ENCODE measurements around the gene TUBB4A. TPM values are rescaled to one million over a fixed set of nuclear protein-coding genes. Genes with fewer than 3 reads are reported as not detected.
"Not testable (repeated sequence)": the region's sequence is repeated elsewhere in the genome, so short reads cannot be mapped to it uniquely, and the experiment has no call there.

The TUBB4A gene
- polyA plus RNA-seq, 3 donors: 35.2 to 37.0 (median 36.7) TPM

DNA sequence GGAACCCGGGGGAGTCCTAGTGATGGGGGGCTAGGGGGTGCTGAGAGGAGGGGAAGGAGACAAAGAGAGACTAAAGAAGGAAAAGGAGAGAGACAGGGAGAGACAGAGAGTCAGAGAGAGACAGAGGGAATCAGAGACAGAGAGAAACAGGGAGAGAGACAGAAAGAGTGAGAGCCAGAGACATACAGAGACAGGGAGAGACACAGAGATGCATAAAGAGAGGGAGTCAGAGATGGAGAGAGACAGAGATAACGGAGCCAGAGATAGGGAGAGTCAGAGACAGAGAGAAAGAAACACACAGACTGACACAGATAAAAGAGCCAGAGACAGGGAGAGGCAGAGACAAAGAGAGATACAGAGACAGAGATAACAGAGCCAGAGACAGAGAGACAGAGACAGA is 27.2 kb upstream of the TUBB4A start:
- no peak for DNase-seq

DNA sequence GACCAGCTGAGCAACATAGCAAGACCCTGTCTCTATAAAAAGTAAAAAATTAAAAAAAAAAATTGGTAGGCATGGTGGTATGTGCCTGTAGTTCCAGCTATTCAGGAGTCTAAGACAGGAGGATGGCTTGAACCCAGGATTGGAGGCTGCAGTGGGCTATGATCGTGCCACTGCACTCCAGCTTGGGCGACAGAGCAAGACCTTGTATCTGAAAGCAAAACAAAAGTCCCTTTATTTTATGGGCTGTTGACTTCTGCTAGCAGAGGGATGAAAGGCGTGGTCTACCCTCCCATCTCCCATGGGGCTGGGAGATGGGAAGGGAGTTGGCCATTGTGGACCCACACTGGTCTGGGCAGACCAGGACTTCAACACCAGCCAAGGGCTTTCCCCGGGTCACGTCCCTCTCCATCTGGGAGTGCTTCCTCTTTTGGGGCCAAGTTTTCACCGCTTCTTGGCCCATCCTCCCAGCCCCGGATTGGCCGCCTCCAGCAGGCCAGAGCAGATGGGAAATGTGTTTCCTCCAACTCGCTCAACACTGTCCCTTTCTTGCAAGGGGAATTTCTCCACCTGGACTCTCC is 26.5 kb upstream of the TUBB4A start:
- no peak for DNase-seq

DNA sequence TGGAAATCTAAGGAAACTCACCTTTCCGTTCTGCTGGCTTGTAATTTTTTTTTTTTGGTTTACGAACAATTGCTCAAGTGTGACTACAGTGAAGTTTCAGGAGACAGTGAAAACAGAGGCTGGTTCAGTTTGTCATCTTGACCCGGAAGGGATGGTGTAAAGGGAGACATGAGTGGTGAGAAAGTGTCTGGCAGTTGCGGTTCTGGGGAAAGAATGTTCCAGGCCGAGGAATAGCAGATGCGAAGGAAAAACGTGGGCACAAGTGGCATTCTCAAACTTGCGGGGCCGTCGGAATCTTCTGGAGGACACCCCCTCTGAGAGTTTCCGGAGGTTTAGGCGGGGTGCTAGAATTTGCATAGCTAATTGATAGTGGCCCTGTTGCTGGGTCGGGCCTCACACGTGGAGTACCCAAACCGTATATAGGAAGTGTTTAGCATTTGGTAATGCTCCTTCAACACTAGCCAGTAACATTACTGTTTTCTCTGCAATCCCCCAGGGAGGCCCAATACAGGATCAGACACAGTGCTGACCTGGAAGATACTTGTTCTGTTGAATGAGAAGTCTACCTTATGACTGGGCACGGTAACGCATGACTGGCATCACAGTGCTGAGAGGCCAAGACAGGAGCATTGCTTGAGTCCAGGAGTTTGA is 25.9 kb upstream of the TUBB4A start:
- no peak for DNase-seq

DNA sequence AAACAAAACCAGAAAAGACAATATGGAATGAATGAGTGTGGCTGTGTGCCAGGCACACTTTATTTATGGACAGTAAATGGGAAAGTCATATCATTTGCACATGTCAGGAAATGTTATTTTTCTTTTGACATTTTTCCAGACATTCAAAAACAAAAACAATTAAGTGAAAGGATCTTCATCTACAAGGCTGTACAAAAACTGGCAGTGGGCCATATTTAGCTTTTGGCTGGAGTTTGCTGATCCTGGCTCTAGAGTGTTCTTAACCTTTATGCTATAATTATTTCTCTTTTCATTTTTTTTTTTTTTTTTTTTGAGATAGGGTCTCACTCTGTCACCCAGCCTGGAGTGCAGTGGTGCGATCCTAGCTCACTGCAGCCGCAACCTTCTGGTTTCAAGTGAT is 22.2 kb upstream of the TUBB4A start:
- no peak for DNase-seq

DNA sequence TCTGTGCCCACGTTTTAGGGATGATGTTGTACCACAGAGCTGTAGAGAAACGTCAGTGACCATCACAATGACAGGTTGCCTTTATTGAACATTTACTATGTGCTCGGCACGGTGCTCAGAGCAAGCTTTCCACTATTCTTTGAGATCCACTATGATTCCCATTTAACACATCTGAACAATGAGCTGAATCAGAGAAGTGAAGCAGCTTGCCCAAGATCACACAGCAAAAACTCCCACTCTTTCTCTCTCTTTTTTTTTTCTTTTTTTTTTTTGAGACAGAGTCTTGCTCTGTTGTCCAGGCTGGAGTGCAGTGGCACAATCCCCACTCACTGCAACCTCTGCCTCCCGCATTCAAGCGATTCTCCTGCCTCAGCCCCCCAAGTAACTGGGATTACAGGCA is 20.6 kb upstream of the TUBB4A start:
- DNase-seq: no peak

DNA sequence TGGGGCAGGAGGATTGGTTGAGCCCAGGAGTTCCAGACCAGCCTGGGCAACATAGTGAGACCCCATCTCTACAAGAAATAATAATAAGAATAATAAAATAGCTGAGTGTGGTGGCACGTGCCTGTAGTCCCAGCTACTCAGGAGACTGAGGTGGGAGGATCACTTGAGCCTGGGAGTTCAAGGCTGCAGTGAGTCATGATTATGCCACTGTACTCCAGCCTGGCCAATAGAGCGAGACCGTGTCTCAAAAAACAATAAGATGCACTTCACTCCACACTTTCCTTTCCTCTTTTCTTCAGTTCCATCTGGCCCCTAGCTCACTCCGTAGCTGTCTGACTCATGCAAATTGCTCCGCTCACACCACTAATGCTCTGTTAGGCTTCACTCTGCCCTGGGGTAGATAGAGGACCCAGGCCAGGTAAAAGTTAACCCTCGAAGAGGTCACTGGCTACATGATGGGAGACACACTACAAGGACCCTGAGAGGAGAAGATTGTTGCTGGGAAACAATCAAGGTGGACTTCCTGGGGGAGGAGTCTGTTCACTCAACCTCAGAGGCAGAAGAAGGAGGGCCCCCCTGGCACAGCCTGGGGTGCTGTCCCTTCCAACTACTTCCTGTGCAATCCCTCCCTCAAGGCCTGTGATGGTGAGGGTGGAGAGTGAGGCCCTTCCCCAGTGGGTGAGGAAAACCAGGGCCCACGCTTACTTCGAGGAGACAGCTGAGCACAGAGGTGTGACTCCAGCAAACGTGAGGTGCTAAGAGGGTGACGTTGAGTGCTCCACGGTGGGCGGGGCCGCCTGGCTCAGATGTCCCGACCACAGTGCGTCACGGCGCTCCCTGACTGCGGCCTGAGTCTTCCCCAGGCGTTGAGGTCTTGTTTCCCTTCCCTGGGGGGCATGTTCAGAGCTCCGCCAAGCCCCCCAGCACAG is 19.9 kb upstream of the TUBB4A start:
- no peak for DNase-seq

DNA sequence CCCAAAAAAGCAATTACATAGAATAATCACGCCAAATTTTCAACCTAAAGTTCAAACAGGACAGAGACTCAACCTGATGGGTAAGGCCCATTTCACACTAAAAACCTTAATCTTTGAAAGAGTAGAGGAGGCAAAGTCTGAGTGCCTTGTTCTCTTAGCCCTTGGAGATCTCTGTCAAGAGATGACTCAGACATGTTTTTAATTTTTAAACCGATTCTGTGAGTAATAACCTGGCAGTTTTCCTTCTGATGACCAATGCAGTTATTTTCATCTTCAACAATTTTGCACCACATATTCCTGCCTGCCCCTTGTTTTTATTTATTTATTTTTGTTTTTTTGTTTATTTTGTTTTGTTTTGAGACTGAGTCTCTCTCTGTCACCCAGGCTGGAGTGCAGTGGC is 17.2 kb upstream of the TUBB4A start:
- DNase-seq: no peak

DNA sequence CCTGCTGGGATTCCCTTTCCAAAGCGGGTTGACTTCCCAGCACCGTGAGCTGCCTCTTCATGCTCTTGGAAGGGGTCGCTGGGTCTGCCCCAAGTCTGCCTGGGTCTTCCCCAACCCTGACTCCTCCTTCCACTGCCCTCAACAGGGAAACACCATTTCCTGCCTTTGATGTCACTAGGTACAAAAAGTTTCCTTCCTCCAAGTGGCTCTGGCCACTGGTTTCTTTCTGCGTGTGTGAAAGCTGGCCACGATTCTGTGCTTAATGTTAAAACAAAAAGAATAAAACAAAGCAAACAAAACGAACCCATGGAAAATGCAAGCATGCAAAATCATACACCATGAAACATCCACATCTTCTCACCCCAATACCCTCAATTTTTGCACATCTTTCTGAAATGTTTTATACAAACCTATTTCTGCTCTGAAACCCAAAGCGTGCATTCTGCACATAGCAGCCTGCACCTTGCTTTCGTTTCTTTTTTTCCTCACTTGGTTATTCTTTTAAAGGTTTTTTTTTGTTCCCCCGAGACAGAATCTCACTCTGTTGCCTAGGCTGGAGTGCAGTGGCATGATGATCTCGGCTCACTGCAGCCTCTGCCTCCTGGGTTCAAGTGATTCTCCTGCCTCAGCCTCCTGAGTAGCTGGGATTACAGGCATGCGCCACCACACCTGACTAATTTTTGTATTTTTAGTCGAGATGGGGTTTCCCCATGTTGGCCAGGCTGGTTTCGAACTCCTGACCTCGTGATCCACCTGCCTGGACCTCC is 16.2 kb upstream of the TUBB4A start:
- no peak for DNase-seq

DNA sequence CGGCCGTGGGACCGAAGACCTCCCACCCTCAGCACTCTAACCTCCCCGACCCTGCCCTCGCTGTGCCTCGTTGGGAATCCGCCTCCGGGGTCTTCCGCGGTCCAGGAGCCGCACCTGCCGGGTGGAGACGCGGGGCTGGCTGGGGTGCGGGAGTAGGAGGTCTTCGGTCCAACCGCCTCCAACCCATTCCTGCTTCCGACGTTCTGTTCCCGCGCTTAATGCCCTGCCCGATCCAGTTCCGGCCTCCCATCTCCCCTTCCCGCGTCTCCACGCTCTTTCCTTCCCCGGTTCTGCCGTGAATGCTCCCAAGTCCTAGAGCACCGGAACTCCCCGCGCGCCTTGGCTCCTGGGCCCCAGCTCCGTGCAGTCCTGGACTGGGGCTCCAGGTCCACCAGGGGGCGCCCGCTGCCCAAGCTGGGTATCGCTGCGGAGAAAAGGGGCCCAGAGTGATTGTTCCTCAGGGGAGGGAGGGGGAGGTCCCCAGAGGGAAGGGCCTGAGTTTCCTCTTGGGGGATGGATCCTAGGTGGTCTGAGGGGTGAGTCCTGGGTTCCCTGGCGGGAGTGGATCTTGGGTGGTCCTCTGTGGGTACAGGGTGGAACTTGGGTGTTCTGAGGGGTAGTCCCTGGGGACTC is 14.7 kb upstream of the TUBB4A start:
- DNase-seq: peak; percentile 86

DNA sequence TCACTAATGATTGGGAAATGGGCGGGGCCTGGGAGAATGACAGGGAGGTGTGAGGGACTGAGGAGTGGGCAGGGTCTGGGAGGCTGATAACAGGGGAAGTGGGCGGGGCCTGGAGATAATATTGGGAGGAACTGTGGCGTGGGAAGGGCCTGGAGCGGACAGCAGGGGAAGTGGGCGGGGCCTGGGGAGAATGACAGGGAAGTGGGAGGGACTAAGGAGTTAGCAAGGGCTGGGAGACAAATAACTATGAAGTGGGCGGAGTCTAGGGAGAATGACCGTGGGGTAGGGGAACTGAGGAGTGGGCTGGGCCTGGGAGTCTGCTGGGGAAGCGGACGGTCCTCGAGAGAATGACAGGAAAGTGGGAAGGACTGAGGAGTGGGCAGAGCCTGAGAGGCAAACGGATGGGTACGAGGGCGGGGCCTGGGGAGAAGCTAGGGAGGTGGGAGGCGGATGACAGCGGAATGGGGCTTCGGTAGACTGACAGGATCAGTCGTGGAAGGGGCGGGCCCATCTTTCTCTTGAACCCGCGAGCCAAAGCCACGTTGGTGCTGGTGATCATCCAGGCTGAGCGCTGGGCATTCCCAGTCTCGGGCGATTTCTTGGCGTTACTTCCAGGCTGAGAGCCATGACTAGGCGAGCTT is 14.0 kb upstream of the TUBB4A start:
- peak; percentile 87 for DNase-seq

DNA sequence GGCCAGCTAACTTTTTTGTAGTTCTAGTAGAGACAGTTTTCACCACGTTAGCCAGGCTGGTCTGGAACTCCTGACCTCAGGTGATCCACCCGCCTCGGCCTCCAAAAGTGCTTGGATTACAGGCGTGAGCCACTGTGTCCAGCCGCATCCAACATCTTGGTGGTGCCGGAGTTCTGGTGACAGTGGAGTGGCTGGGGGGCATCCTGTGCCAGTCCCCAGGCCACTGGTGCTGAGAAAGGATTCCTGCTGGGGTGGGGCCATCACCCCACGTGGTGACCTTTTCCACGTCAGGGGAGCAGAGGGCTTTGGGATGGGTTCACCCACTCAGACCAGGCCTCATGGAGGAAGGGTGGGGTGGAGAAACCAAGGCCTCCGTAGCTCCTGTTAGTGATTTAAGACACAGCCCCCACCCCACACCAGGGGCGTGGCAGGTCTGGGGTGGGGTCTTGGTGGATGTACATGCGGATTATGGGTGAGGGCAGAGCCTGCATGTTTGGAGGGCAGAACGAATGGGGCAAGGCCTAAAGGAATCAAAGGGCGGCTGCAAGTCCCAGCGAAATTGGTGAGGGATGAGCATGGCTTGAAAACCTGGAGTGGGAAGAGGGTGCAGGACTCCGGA is 12.9 kb upstream of the TUBB4A start:
- no peak for DNase-seq

DNA sequence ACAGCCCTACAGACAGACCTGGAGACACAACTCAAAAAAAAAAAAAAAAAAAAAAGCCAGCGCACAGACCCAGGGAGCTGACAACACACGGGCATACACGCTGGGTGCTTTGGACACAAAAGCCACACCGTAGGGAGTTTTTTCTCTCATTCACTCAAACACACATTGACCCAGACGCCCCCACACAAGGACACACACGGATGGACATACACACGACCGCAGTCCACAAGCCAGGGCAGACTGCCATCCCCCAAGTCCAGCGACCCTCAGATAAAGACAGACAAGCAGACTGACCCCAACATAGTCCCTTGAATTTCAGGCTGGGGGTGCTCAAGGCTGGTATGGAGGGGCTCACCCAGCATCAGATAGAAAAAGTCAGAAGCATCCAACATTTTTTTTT is 12.0 kb upstream of the TUBB4A start:
- DNase-seq: no peak

DNA sequence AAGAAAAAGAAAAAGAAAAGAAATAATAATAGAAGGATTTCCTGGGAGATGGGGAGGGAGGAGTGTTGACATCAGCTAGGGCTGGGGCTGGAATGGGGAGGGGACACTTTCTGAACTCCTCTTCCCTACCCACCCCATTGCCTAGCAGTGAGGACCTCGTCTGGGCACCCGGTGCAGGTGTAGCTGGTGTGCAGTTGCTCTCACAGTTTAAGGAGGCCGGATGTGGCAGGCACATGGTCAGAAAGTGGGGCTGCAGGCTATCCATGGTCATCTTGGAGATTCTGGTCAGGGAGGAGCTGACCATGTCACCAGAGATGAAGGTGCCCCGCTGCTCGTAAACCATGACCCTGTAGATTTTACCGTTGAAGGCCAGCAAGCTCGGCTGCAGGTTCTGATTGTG is 8.5 kb upstream of the TUBB4A start:
- no peak for DNase-seq

DNA sequence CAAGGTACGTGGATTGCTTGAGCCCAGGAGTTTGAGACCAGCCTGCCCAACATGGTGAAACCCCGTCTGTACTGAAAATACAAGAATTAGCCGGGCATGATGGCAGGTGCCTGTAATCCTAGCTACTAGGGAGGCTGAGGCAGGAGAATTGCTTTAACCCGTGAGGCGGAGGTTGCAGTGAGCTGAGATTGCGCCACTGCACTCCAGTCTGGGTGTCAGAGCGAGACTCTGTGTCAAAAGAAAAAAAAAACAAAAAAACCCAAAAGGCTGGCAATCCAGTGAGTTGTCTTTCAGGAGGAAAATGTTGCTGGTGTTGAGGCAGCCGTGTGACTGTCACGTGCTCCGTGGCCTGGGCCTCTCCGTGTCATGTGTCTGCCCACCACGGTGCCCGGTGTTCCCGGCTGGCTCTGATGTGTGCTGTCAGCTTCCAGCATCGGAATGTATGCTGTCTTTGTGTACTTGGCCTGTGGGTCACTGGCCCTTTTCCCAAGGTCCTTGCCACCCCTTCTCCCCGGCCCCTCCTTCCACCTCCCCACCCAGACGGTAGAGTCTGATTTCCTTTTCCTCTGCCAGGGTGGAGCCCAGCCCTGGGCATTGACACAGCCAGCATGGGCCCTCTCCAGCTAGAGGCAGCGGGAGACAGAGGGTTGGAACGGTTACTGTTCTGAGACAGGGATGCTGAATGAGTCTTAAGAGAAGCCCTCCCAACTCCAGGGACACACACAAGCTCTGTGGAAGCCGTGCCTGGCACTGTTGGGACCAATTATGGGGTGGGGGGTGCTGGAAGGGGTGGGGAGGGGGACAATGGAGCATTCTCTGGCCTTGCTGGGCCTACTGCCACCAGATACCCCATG is 7.2 kb upstream of the TUBB4A start:
- no peak for DNase-seq

DNA sequence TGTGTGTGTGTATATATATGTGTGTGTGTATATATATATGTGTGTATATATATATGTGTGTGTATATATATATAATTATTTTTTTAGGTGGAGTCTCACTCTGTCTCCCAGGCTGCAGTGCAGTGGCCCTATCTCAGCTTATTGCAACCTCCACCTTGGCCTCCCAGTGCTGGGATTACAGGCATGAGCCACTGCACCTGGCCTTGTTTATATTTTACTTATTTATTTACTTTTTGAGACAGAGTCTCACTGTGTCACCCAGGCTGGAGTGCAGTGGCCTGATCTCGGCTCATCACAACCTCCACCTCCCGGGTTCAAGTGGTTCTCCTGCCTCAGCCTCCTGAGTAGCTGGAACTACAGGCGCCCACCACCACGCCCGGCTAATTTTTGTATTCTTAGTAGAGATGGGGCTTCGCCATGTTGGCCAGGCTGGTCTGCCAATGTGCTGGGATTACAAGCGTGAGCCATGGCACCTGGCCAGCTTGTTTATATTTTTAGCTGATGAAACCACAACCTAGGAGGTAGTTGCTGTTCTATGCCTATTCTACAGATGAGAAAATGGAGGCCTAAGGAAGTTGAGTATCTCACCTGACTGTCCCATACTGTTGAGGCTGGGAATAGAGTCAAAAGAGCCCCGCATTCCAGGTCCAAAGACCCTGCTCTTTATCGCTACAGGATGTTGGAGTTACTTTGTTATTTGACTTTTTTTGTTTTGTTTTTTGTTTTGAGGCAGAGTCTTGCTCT is 6.1 kb upstream of the TUBB4A start:
- not testable (repeated sequence) for DNase-seq

DNA sequence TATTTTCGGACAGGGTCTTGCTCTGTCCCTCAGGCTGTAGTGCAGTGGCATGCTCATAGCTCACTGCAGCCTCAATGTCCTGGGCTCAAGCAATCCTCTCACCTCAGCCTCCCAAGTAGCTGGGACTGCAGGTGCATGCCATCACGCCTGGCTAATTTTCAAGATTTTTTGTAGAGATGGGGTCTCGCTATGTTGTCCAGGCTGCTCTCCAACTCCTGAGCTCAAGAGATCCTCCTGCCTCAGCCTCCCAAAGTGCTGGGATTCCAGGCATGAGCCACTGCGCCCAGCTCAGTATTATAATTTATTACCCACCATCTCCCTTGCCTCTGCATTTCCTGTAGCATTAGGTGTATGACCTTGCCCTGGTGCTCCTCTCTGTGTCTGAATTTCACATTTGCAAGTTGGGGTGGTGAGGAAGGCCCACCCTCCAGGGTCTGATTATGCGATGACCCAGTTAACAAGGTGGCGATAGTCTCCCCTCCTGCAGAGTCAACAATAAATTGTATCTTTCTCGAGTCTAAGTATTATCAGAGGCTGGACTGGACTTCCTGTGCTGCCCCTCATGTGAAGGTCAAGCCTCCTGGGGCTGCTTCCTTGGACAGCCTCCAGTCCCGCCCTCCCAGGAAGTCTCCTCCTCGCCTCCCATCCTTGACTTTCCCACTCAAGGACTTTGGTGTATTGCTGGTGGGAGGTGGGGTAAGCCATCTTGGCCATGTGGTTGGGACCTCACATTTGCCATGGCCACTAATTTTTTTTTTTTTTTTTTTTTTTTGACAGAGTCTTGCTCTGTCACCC is 1.5 kb upstream of the TUBB4A start:
- DNase-seq: no peak

DNA sequence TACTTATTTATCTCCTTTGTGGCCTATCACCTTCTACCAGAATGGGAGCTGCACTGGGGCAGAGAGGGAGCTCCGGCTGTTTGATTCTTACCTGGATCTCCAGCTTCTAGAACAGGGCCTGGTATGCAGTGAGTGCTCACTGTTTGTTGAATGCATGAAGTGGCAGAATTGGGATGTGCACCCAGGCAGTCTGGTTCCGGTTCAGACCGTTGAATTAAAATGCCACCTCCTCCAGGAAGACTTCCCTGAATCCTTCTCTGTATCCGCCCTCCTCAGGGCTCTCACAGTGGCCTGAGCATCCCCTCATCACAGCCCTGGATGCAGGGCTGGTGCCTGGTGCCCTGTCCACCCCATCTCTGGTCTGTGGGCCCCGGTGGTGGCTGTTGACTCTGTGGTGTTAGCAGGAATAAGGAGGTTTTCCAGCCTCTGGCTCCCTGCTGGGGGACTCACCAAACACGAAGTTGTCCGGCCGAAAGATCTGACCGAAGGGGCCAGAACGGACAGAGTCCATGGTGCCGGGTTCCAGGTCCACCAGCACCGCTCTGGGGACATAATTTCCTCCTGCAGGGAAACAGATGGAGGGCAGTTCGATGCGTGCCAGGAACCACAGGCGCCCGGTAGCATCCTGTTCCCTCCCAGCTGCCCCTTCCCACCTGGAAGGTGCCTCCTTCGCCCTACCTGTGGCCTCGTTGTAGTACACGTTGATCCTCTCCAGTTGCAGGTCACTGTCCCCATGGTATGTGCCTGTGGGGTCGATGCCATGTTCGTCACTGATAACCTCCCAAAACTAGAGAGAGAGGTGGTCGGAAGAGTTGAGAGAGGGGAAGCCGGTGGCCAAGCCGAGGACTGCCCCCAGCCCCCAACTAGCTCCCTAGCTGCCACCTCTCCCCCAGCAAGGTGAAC is 1.0 kb downstream of the TUBB4A start:
- no peak for DNase-seq

All from renal pelvis (tissue), 4 donors.